Measurements from ENCODE around the gene GMPPB. TPM values are rescaled to one million over a fixed set of nuclear protein-coding genes. Genes with fewer than 3 reads are reported as not detected.
"Not testable (repeated sequence)": the region's sequence is repeated elsewhere in the genome, so short reads cannot be mapped to it uniquely, and the experiment has no call there.

The GMPPB gene
- 10 to 100 TPM; 54.2 to 78.4 TPM for total RNA-seq
- long read RNA-seq, transcript GMPPB-202 (9 exons, 1,582 nt): major isoform, 173 of 215 reads
- long read RNA-seq, partial matches to known transcripts: 15 of 215 reads
- long read RNA-seq, other reads (novel, unspliced or antisense): 22 of 215 reads

- intact Hi-C loops (cut with DNase I, micrococcal nuclease): no loop called here
- ATAC-seq (peak; percentile 74), DNase-seq (peak; percentile 97)
Observed at GRCh38 chr3:49723628-49724551, at the start of gene GMPPB. TSS of gene GMPPB (minus strand) at chr3:49723951. CDS start at chr3:49723726, 225 bp downstream.

- intact Hi-C loops (cut with DNase I, micrococcal nuclease): no loop called here
- DNase-seq (no peak), ATAC-seq (no peak)
Observed at GRCh38 chr3:49772703-49773102, 49.0 kb upstream of the GMPPB start.

GRCh38 chr3:49771340-49771938, 47.7 kb upstream of the GMPPB start:
- no peak for ATAC-seq
- intact Hi-C loops (cut with DNase I, micrococcal nuclease): no loop called here

GRCh38 chr3:49769926-49770325, 46.2 kb upstream of the GMPPB start:
- DNase-seq (no peak), ATAC-seq (no peak)
- intact Hi-C loops (cut with DNase I, micrococcal nuclease): no loop called here

More at GRCh38 chr3:49771340-49771938, 47.7 kb upstream of the GMPPB start:
- DNase-seq: no peak

GRCh38 chr3:49769286-49769915, 45.6 kb upstream of the GMPPB start:
- ATAC-seq (no peak), DNase-seq (no peak)
- intact Hi-C loops (cut with DNase I, micrococcal nuclease): no loop called here

- ATAC-seq (no peak), DNase-seq (no peak)
- intact Hi-C loops (cut with DNase I, micrococcal nuclease): no loop called here
Observed at GRCh38 chr3:49763981-49764380, 40.2 kb upstream of the GMPPB start.

GRCh38 chr3:49761661-49762060, 37.9 kb upstream of the GMPPB start:
- intact Hi-C loops (cut with DNase I, micrococcal nuclease): no loop called here
- DNase-seq: no peak
- ATAC-seq: no peak

- intact Hi-C loops (cut with DNase I, micrococcal nuclease): no loop called here
- ATAC-seq: no peak
- no peak for DNase-seq
Observed at GRCh38 chr3:49759226-49759625, 35.5 kb upstream of the GMPPB start.

- ATAC-seq: no peak
- DNase-seq: no peak
- intact Hi-C loops (cut with DNase I, micrococcal nuclease): no loop called here
Observed at GRCh38 chr3:49757197-49757596, 33.4 kb upstream of the GMPPB start.

GRCh38 chr3:49756036-49756435, 32.3 kb upstream of the GMPPB start:
- intact Hi-C loops (cut with DNase I, micrococcal nuclease): no loop called here
- ATAC-seq: no peak
- DNase-seq: no peak

GRCh38 chr3:49754536-49754935, 30.8 kb upstream of the GMPPB start:
- intact Hi-C loops (cut with DNase I, micrococcal nuclease): no loop called here
- no peak for DNase-seq
- no peak for ATAC-seq

GRCh38 chr3:49751501-49751900, 27.8 kb upstream of the GMPPB start:
- intact Hi-C loops (cut with DNase I, micrococcal nuclease): no loop called here
- DNase-seq (no peak), ATAC-seq (no peak)

GRCh38 chr3:49750056-49750455, 26.3 kb upstream of the GMPPB start:
- DNase-seq (no peak), ATAC-seq (no peak)
- intact Hi-C loops (cut with DNase I, micrococcal nuclease): no loop called here

GRCh38 chr3:49748874-49749273, 25.1 kb upstream of the GMPPB start:
- not testable (repeated sequence) for DNase-seq

GRCh38 chr3:49747792-49748480, 24.2 kb upstream of the GMPPB start:
- no peak for ATAC-seq
- intact Hi-C loops (cut with DNase I, micrococcal nuclease): no loop called here
- no peak for DNase-seq

More at GRCh38 chr3:49748874-49749273, 25.1 kb upstream of the GMPPB start:
- intact Hi-C loops (cut with DNase I, micrococcal nuclease); ATAC-seq: not testable (repeated sequence)

- DNase-seq (no peak), ATAC-seq (no peak)
- intact Hi-C loops (cut with DNase I, micrococcal nuclease): no loop called here
Observed at GRCh38 chr3:49745986-49746385, 22.2 kb upstream of the GMPPB start.

GRCh38 chr3:49740427-49740826, 16.7 kb upstream of the GMPPB start:
- intact Hi-C loops (cut with DNase I, micrococcal nuclease): no loop called here
- ATAC-seq (no peak), DNase-seq (no peak)

GRCh38 chr3:49738067-49738713, 14.4 kb upstream of the GMPPB start:
- ATAC-seq: no peak
- intact Hi-C loops (cut with DNase I, micrococcal nuclease): no loop called here
- no peak for DNase-seq

All from left colon (tissue), 2 donors.